GM21381 (cell line): Measurements from ENCODE around the gene PTBP1.
"Not testable (repeated sequence)": the region's sequence is repeated elsewhere in the genome, so short reads cannot be mapped to it uniquely, and the experiment has no call there.

Source experiments
- ATAC-seq: cut with Tn5 transposase; IDR thresholded peaks from one replicate; pipeline ENCODE4 v1.9.1; 2021; ENCODE audit warnings: mild to moderate bottlenecking, moderate library complexity; ENCODE audit not compliant: unreplicated experiment

The PTBP1 gene

GRCh38 chr19:807627-808422, 10.6 kb downstream of the PTBP1 start:
- ATAC-seq, result no peak

- no peak for ATAC-seq
Observed at GRCh38 chr19:808423-808775, 11.1 kb downstream of the PTBP1 start.

GRCh38 chr19:810077-810855, 13.0 kb downstream of the PTBP1 start:
- no peak for ATAC-seq

GRCh38 chr19:810883-811489, 13.7 kb downstream of the PTBP1 start:
- no peak for ATAC-seq

GRCh38 chr19:811506-812048, 14.3 kb downstream of the PTBP1 start:
- ATAC-seq, result no peak

- ATAC-seq, result no peak
Observed at GRCh38 chr19:812049-812746, 14.9 kb downstream of the PTBP1 start.

GRCh38 chr19:812747-813218, 15.5 kb downstream of the PTBP1 start:
- ATAC-seq, result no peak

GRCh38 chr19:813219-814151, 16.2 kb downstream of the PTBP1 start:
- no peak for ATAC-seq

- ATAC-seq, result no peak
Observed at GRCh38 chr19:814152-815078, 17.2 kb downstream of the PTBP1 start.

GRCh38 chr19:815079-815774, 18.0 kb downstream of the PTBP1 start:
- no peak for ATAC-seq

GRCh38 chr19:815775-816499, 18.7 kb downstream of the PTBP1 start:
- ATAC-seq, result no peak

GRCh38 chr19:816500-816857, 19.2 kb downstream of the PTBP1 start:
- no peak for ATAC-seq

GRCh38 chr19:820212-820611, 23.0 kb downstream of the PTBP1 start:
- not testable (repeated sequence) for ATAC-seq

GRCh38 chr19:821231-821824, 24.1 kb downstream of the PTBP1 start:
- ATAC-seq, result no peak

GRCh38 chr19:821825-822503, 24.7 kb downstream of the PTBP1 start, which contains the start of gene PLPPR3:
TSS of gene PLPPR3 (minus strand) at chr19:821955. CDS start at chr19:821559, 396 bp downstream.
- ATAC-seq, result no peak

- no peak for ATAC-seq
Observed at GRCh38 chr19:823565-824121, 26.4 kb downstream of the PTBP1 start.
